22Rv1 (cell line): Measurements from ENCODE around the gene SYT9.

Source experiments
- H3K27ac ChIP-seq: fragments of 450-650 bp; 2 replicates; pipeline ENCODE4 v1.5.1; 2017
- ZFX ChIP-seq: fragments of 450-650 bp; IDR thresholded peaks from 2 replicates; pipeline ENCODE4 v1.6.1; 2017; ENCODE audit warnings: antibody characterized with exemption, borderline replicate concordance
- TF ChIP-seq, protein P1 (sequence below): fragments of 450-650 bp; IDR thresholded peaks from 2 replicates; pipeline ENCODE4 v1.5.1; 2017; ENCODE audit warnings: mild to moderate bottlenecking

Gene SYT9

DNA sequence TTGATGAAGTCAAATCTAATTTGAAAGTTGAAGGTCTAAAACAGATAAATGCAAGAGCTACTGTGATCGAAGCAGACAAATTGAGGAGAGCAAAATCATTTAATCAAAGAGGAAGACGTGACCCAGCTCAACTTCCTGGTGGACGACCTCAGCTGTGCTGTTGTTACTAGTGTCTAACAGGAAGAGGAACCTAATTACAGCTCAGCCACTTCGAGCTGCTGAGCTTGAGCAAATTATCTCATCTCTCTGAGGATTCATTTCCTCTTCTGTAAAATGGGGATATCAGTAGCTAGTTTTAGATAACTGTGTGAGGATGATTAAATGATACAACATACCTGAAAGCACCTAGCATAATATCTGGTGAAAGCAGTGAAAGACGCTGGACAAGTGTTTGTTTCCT lies 185.0 kb downstream of the SYT9 start:
- no peak overlapping the region for H3K27ac ChIP-seq

GRCh38 chr11:7437696-7438095 lies 186.0 kb downstream of the SYT9 start:
- TF ChIP-seq ZFX: no peak
- TF ChIP-seq, protein P1, sequence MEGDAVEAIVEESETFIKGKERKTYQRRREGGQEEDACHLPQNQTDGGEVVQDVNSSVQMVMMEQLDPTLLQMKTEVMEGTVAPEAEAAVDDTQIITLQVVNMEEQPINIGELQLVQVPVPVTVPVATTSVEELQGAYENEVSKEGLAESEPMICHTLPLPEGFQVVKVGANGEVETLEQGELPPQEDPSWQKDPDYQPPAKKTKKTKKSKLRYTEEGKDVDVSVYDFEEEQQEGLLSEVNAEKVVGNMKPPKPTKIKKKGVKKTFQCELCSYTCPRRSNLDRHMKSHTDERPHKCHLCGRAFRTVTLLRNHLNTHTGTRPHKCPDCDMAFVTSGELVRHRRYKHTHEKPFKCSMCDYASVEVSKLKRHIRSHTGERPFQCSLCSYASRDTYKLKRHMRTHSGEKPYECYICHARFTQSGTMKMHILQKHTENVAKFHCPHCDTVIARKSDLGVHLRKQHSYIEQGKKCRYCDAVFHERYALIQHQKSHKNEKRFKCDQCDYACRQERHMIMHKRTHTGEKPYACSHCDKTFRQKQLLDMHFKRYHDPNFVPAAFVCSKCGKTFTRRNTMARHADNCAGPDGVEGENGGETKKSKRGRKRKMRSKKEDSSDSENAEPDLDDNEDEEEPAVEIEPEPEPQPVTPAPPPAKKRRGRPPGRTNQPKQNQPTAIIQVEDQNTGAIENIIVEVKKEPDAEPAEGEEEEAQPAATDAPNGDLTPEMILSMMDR: no peak
- no peak overlapping the region for H3K27ac ChIP-seq

More for the DNA sequence above, 185.0 kb downstream of the SYT9 start:
- no peak for TF ChIP-seq ZFX
- TF ChIP-seq, protein P1: no peak

DNA sequence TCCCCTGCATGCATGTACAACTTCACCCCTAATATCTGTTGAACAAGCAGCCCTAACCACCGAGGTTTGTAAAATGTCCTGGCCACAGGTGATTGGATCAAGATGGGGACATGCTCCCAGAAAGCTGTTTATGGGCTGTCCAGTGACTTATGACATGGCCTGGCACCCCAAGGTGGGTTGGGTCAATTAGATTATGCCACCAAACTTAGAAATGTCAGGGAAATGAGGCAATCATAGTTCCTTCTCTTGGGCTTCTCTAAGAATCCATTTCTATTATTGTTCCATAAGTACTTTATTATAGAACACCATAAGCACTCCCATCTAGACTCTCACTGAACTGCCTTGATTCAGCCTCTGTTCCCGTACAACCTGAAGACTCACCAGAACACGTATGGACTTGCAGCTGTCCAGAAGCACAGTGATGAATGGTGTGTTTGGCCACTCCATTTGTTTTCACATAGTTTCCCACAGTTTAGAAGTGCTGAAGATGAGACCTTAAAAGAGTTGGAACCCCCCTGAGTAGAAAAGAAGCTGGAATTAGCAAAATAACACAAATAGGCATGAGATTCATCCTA lies 188.1 kb downstream of the SYT9 start:
- H3K27ac ChIP-seq: no peak overlapping the region
- no peak for TF ChIP-seq ZFX
- TF ChIP-seq, protein P1: no peak

GRCh38 chr11:7442588-7443215 lies 191.0 kb downstream of the SYT9 start:
- TF ChIP-seq ZFX: no peak
- TF ChIP-seq, protein P1: peak; percentile 93
- no peak overlapping the region for H3K27ac ChIP-seq

DNA sequence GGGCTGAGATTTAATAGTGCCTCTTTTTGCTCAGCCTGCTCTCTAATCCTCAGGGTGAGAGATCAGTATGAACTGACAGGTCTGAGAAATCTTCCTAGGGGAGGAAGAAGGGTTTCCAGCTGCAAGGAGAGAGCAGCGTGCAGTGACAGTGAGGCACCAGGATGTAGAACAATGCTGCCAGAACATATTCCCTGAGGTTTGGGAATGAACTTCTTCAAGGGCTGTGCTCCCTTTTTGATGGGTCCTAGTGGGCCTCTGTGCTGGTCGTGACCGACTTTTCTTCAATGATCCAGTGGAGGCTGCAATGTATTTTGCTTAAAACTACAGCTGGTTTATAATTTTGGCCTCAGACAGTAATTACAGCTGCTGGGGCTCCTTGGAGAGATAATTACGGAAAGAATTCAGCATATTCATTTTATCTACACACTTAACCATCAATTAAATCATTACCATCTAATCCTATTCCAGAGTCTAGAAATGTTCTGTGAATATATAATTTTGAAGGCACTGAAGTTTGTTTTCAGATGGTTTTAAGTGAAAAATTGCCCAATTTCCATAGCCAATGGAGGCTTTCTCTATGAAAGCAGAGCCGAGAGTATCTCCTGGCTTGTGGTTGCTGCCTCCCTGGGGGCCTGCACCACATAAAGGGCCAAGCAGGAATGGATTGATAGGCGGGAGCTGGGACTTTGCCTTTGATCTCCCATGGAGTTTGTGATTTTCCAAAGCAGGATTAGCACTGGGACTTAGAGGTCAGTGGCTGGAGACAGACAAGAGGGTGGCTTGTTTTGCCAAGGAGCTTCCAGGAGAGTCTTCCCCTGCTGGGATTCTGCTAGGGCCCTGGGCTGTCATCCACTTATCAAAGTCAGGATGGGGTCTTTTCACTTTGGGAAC lies 192.6 kb downstream of the SYT9 start:
- TF ChIP-seq ZFX: no peak
- TF ChIP-seq, protein P1: no peak
- H3K27ac ChIP-seq: no peak overlapping the region

DNA sequence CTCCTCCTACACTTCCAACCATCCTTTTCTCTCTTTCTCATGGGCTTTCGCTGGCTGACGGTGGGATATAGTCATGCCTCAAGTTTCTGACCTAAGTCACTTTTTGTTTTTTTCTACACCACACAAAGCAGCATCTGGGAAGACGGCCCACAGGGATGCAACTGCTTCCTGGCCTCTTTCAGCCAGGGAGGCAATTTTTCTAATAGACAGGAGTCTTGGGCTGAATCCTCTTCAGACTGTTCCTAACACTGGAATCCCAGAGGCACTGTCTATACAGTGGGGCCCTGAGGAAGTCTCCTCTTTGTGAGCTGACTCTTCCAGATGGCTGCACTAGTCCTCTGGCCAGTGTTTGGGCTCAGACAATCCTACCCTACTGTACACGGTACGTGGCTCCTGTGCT lies 193.9 kb downstream of the SYT9 start:
- no peak for TF ChIP-seq ZFX
- TF ChIP-seq, protein P1: no peak
- no peak overlapping the region for H3K27ac ChIP-seq

DNA sequence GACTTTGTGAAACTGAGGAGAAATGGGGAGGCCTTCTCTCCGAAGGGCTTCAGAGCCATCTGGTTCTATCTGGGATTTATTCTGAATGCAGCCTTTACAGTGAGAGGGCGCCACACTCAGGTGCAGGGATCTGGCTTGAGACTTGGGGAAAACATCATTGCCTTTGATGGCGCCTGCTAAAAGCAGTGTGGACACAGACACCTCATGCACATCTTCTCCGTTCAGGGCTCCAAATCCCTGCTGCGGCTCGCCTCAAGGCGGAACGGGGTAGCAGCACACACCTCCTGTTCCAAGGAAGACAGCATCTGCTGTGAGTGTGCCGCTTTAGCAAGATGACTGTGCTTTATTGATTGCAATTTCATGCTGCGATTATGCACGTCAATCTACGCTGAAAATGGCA lies 196.5 kb downstream of the SYT9 start:
- no peak overlapping the region for H3K27ac ChIP-seq
- no peak for TF ChIP-seq ZFX
- TF ChIP-seq, protein P1: no peak
